Measurements from ENCODE around the gene TM2D1. TPM values are rescaled to one million over a fixed set of nuclear protein-coding genes. Genes with fewer than 3 reads are reported as not detected.

The TM2D1 gene
- total and polyA plus RNA-seq, 2 experiments from 2014 or later: 91.3 to 101 TPM

DNA sequence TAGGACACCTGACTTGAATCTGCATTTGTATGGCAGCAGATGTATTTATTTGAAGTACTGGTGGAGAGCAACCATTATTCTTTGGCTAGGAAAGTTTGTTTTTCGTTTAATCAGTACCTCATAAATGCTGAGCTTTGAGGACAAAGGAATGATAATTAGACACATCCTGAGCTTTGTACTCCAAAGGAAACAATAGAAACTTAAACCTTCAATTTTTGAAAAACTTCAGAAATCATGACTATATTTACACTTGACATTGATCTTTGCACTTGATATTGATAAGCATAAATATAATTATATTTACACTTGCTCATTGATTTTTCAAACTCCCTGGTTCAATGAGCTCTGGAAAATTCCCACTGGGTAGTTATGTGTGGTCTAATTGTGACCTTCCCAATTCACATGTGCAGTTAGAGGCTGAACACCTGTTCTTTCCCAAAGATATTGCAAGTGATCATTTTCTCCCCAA, 28.0 kb upstream of the TM2D1 start:
- no peak overlapping the region for H3K27ac ChIP-seq
- H3K4me3 ChIP-seq: no peak overlapping the region
- H4K20me1 ChIP-seq (ENCODE audit: insufficient read depth, poor library complexity, severe bottlenecking): no peaks in the 10 kb centered on the region
- WGBS (ENCODE audit: low lambda C conversion rate, missing lambda C conversion rate): 26% methylated on average over 1 of the region's 1 CpG
- H3K9me3 ChIP-seq (ENCODE audit: low read depth): no peaks in the 10 kb centered on the region
- H3K4me1 ChIP-seq (ENCODE audit: insufficient read depth): no peaks in the 10 kb centered on the region
- TF ChIP-seq, protein P1, sequence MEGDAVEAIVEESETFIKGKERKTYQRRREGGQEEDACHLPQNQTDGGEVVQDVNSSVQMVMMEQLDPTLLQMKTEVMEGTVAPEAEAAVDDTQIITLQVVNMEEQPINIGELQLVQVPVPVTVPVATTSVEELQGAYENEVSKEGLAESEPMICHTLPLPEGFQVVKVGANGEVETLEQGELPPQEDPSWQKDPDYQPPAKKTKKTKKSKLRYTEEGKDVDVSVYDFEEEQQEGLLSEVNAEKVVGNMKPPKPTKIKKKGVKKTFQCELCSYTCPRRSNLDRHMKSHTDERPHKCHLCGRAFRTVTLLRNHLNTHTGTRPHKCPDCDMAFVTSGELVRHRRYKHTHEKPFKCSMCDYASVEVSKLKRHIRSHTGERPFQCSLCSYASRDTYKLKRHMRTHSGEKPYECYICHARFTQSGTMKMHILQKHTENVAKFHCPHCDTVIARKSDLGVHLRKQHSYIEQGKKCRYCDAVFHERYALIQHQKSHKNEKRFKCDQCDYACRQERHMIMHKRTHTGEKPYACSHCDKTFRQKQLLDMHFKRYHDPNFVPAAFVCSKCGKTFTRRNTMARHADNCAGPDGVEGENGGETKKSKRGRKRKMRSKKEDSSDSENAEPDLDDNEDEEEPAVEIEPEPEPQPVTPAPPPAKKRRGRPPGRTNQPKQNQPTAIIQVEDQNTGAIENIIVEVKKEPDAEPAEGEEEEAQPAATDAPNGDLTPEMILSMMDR (IDR thresholded peaks at IDR 0.05; ENCODE audit: poor library complexity): no peak
- TF ChIP-seq EZH2phosphoT487 (IDR thresholded peaks at IDR 0.05; ENCODE audit: low read depth, severe bottlenecking, unreplicated experiment): no peak
- no peak for TF ChIP-seq EZH2 (IDR thresholded peaks at IDR 0.05; ENCODE audit: borderline replicate concordance)
- H3K27me3 ChIP-seq: no peaks in the 10 kb centered on the region
- H3K79me2 ChIP-seq: peaks cover 88% of the 10 kb centered on the region
- H3K9me2 ChIP-seq (replicated peaks; ENCODE audit: insufficient read depth): no peaks in the 10 kb centered on the region
- H3K4me2 ChIP-seq: no peak overlapping the region
- DNase-seq (ENCODE audit: low spot score): no peak
- no peaks in the 10 kb centered on the region for H3K36me3 ChIP-seq (replicated peaks; ENCODE audit: insufficient read depth, low read depth)
- no peak overlapping the region for H2AFZ ChIP-seq

DNA sequence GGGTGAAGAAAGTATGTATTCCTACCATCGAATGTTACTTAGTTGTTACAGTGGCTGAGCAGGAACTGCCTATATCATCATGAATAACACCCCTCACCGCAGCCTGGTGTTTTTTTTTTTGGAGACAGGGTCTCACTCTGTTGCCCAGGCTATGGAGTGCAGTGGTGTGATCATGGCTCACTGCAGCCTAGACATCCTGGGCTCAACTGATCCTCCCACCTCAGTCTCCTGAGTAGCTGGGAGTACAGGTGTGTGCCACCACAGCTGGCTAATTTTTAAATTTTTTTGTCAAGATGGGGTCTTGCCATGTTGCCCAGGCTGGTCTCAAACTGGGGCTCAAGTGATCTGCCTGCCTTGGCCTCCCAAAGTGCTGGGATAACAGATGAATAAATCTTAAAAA, 24.6 kb upstream of the TM2D1 start:
- no peaks in the 10 kb centered on the region for H3K9me2 ChIP-seq (replicated peaks; ENCODE audit: insufficient read depth)
- H4K20me1 ChIP-seq (ENCODE audit: insufficient read depth, poor library complexity, severe bottlenecking): no peaks in the 10 kb centered on the region
- H3K36me3 ChIP-seq (replicated peaks; ENCODE audit: insufficient read depth, low read depth): no peaks in the 10 kb centered on the region
- H2AFZ ChIP-seq: no peak overlapping the region
- peaks cover 14% of the 10 kb centered on the region for H3K4me1 ChIP-seq (ENCODE audit: insufficient read depth)
- H3K4me3 ChIP-seq: no peak overlapping the region
- no peak overlapping the region for H3K4me2 ChIP-seq
- TF ChIP-seq EZH2phosphoT487 (IDR thresholded peaks at IDR 0.05; ENCODE audit: low read depth, severe bottlenecking, unreplicated experiment): no peak
- TF ChIP-seq, protein P1 (IDR thresholded peaks at IDR 0.05; ENCODE audit: poor library complexity): no peak
- no peak for TF ChIP-seq EZH2 (IDR thresholded peaks at IDR 0.05; ENCODE audit: borderline replicate concordance)
- H3K79me2 ChIP-seq: peaks cover 92% of the 10 kb centered on the region
- no peak overlapping the region for H3K27ac ChIP-seq
- H3K9me3 ChIP-seq (ENCODE audit: low read depth): no peaks in the 10 kb centered on the region
- no peak for DNase-seq (ENCODE audit: low spot score)
- 95% methylated on average over 2 of the region's 2 CpGs for WGBS (ENCODE audit: low lambda C conversion rate, missing lambda C conversion rate)
- no peaks in the 10 kb centered on the region for H3K27me3 ChIP-seq

DNA sequence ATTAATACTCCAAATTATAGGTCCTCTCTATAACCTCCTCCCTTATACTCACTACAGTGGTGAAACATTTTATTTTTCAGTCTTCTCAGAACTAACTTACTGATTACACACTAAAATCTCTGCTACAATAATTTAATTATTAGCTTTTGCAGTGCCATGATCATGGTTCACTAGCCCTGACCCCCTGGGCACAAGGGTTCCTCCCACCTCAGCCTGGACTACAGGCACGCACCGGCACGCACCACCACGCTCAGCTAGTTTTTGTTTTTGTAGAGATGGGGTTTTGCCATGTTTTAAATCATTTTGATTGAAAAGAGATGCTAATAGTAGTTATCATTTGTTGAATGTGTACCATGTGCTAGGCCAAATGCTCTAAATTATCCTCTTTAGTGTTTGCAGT, 23.6 kb upstream of the TM2D1 start:
- Histone ChIP-seq H3K79me2 (peaks cover 90% of the 10 kb centered on the region), H3K4me2 (no peak overlapping the region), H4K20me1 (ENCODE audit: insufficient read depth, poor library complexity, severe bottlenecking) (no peaks in the 10 kb centered on the region), H3K4me1 (ENCODE audit: insufficient read depth) (peaks cover 22% of the 10 kb centered on the region), H3K27ac (no peak overlapping the region), H3K9me2 (replicated peaks; ENCODE audit: insufficient read depth) (no peaks in the 10 kb centered on the region), H2AFZ (no peak overlapping the region), H3K9me3 (ENCODE audit: low read depth) (no peaks in the 10 kb centered on the region), H3K27me3 (no peaks in the 10 kb centered on the region), H3K4me3 (no peak overlapping the region), H3K36me3 (replicated peaks; ENCODE audit: insufficient read depth, low read depth) (no peaks in the 10 kb centered on the region)
- 99% methylated on average over 4 of the region's 4 CpGs for WGBS (ENCODE audit: low lambda C conversion rate, missing lambda C conversion rate)
- TF ChIP-seq EZH2phosphoT487 (IDR thresholded peaks at IDR 0.05; ENCODE audit: low read depth, severe bottlenecking, unreplicated experiment) (no peak), EZH2 (IDR thresholded peaks at IDR 0.05; ENCODE audit: borderline replicate concordance) (no peak)
- TF ChIP-seq, protein P1 (IDR thresholded peaks at IDR 0.05; ENCODE audit: poor library complexity): no peak
- no peak for DNase-seq (ENCODE audit: low spot score)

DNA sequence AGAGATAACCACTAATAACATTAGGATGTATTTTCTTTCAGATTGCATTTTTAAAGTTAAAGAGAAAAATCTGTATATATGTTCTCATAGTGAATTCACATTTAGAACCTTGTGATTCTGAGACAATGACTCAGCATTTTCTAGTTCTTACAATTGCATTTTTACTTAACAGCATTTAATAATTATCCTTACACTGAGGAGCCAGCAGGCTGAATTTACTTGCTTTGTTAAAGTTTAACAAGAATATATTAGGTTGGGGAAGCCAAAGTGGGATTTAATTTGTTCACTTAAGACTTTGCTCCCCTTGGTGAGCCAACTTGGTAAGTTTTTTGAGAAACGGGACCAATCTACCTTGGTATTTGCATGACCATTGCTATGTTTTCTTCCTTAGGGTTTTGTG, 21.9 kb upstream of the TM2D1 start:
- no peaks in the 10 kb centered on the region for H4K20me1 ChIP-seq (ENCODE audit: insufficient read depth, poor library complexity, severe bottlenecking)
- H3K4me1 ChIP-seq (ENCODE audit: insufficient read depth): peaks cover 27% of the 10 kb centered on the region
- H3K36me3 ChIP-seq (replicated peaks; ENCODE audit: insufficient read depth, low read depth): no peaks in the 10 kb centered on the region
- peak overlapping the region; percentile 44 for H3K4me2 ChIP-seq
- no peaks in the 10 kb centered on the region for H3K9me2 ChIP-seq (replicated peaks; ENCODE audit: insufficient read depth)
- no peaks in the 10 kb centered on the region for H3K27me3 ChIP-seq
- no peak overlapping the region for H2AFZ ChIP-seq
- H3K4me3 ChIP-seq: no peak overlapping the region
- no peaks in the 10 kb centered on the region for H3K9me3 ChIP-seq (ENCODE audit: low read depth)
- peak; percentile 19 for DNase-seq (ENCODE audit: low spot score)
- H3K27ac ChIP-seq: no peak overlapping the region
- WGBS (ENCODE audit: low lambda C conversion rate, missing lambda C conversion rate): 36% methylated on average over 1 of the region's 1 CpG
- H3K79me2 ChIP-seq: peaks cover 81% of the 10 kb centered on the region
- no peak for TF ChIP-seq EZH2phosphoT487 (IDR thresholded peaks at IDR 0.05; ENCODE audit: low read depth, severe bottlenecking, unreplicated experiment)
- TF ChIP-seq, protein P1 (IDR thresholded peaks at IDR 0.05; ENCODE audit: poor library complexity): no peak
- no peak for TF ChIP-seq EZH2 (IDR thresholded peaks at IDR 0.05; ENCODE audit: borderline replicate concordance)
